Measurements from ENCODE around the gene PTPN6.
A peak's percentile ranks its signal among the peaks of the same experiment; 100 is the strongest.

The PTPN6 gene

GRCh38 chr12:6956021-6956727, 5.0 kb downstream of the PTPN6 start:
- DNase-seq (ENCODE audit: low spot score), result no peak

- DNase-seq (ENCODE audit: low spot score), result no peak
These were observed 6.1 kb downstream of the PTPN6 start for GRCh38 chr12:6957151-6957701.

- no peak for DNase-seq (ENCODE audit: low spot score)
These were observed 6.8 kb downstream of the PTPN6 start for GRCh38 chr12:6957741-6958608.

DNA sequence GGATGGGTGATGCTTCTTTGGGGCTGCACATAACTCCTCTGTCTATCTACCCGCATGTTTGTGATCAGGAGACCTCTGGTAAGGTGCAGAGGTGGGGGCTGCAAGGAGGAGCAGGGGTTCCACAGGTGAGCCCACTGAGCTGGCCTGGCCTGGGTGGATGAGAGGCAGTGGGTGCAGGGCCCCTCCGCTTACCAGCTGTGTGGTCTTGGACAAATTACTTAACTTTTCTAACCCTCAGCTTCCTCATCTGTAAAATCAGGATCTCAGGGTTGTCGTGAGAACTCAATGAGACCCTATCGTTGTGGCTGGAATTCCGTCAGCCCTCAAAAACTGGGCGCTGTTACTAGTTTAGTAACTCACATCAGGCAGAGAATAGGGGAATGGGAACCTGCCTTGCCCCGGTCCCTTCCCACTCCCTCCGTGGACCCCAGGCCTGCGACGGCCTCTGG, 7.5 kb downstream of the PTPN6 start:
- no peak for DNase-seq (ENCODE audit: low spot score)

DNA sequence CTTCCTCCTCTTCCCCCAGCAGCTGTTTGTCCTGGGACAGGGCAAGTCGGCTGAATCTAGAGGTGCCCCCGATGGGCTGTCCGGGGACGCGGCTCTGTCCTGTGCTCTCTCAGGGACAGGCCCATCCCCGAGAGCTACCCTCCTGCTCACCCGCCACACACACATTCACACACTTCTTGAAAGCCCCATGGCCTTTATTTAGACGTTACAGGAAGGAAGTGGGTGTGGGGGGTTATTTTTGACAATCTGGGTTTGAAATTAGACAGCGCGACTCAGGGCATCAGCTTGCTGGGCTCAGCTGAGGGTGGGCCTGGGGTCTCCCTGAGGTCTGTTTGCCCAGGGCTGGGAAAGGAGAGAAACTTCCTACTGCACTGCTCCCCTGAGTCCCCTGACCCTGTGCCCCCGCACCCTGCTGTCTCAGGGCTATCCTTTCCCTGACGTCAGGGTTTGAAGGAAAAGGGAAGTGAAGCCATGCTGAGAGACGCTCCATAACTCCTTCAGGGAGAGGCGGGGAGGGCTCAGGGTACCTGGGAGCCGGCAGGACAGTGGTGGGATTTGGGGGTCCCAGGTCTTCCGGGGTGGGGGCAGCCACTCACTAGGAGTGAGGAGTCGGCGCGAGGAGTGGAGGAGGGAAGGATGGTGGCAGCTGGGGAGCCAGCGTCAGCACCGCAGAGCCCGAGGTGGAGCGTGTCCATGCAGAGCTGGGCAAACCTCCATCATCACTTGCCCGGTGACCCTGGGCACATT, 8.1 kb downstream of the PTPN6 start:
- DNase-seq (ENCODE audit: low spot score), result no peak

GRCh38 chr12:6959805-6960592, 8.8 kb downstream of the PTPN6 start:
- no peak for DNase-seq (ENCODE audit: low spot score)

DNA sequence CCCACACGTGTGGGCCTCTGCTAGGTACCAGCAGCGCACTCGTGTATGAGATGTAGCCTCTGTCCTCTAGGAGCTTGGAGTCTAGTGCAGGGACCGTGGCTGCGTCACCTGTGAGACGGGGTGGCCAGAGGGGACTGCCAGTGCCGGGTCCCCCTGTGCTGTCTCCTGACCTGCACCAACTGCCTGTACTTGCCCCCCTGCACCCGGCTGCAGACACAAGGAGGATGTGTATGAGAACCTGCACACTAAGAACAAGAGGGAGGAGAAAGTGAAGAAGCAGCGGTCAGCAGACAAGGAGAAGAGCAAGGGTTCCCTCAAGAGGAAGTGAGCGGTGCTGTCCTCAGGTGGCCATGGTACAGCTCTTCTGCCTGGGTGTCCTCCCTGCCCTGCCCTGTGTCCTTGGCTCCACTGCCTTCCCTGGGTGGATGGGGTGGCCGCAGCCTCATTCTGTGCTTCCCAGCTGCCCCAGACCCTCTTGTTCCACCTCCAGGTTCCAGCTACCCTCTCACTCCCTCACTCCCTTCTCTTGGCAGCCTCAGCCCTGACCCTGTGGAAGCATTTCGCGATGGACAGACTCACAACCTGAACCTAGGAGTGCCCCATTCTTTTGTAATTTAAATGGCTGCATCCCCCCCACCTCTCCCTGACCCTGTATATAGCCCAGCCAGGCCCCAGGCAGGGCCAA, 9.6 kb downstream of the PTPN6 start:
- no peak for DNase-seq (ENCODE audit: low spot score)

- DNase-seq (ENCODE audit: low spot score), result no peak
These were observed 10.1 kb downstream of the PTPN6 start for GRCh38 chr12:6961278-6961694.

DNA sequence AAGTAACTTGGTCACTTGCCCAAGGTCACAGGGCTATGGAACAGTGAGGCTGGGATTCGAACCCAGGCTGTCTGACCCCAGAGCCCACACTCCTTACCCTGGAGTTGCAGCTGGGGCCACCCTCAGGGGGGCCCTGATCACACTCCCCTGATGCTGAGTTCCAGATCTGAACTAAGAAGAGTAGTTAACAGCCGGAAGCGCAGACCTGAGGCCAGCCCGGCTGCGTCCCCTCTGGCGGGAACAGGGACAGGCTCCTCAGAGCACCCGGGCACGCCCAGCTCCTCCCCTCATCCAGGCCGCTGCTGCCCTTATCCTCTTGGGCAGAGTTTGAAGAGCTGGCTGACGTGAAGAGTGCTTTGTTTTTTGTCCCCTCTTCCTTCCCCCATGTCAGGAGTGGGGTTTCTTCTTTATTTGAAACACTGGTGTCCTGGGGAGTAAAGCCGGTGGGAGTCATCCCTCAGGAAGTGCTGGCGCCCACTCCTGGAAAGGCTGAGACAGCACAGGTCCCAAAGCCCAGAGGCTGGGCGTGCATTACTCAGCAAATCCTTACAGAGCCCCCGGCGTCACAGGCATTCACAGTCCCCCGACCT, 10.6 kb downstream of the PTPN6 start:
- DNase-seq (ENCODE audit: low spot score), result no peak

GRCh38 chr12:6962285-6963015, 11.3 kb downstream of the PTPN6 start:
- DNase-seq (ENCODE audit: low spot score), result no peak

DNA sequence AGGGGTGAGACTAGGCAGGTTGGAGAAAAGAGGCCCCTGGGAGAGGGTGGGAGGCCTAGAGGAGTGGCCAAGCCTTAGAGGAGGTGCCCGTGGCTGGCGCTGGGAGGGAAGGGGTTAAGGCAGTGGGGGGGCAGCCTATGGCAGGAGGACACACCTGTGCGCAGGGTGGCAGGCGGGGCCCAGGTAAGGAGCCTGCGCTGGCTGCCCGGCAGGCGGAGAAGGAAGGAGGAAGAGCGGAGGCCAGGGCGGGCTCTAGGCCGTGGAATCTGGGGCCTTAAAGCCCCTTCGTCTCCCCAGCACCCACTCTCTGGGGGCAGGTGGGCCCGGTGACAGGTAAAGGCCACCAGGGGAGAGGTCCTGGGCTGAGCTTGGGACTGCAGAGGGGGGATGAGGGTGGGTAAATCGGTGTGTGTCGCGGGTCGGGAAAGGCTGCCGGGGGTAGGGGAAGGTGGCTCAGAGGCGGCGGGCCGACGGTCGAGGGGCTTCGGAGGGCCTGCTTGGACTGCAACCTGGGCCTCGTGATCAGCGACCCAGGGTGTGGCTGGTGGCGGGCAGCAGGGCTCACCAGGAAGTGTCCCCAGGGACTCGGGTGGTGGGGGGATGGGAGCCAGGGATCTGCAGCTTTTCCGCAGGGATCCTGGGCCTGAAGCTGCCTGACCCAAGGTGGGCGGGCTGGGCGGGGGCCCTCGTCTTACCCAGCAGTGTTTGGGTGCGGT, 12.0 kb downstream of the PTPN6 start:
- no peak for DNase-seq (ENCODE audit: low spot score)

- DNase-seq (ENCODE audit: low spot score), result no peak
These were observed 12.7 kb downstream of the PTPN6 start for GRCh38 chr12:6963791-6964413.

DNA sequence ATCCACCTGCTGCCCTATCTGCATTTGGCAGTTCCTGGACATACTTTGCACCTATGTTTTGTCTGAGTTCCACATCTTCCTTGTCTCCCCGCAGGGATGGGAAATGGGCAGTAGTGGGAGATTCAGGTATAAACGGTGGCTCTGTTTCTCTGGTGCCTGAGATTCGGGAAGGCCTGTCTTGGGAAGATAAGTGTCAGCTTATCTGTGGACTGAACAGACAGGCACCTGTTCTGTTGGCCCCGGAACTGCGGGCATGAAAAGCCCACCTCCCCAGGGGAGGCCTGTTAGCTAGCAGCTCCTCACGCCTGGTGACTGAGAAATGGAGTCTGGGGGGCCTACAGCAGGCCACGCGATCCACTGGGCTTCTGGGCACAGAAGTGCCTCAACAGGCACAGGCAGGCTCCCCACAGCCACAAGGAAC, 13.5 kb downstream of the PTPN6 start:
- DNase-seq (ENCODE audit: low spot score), result no peak

DNA sequence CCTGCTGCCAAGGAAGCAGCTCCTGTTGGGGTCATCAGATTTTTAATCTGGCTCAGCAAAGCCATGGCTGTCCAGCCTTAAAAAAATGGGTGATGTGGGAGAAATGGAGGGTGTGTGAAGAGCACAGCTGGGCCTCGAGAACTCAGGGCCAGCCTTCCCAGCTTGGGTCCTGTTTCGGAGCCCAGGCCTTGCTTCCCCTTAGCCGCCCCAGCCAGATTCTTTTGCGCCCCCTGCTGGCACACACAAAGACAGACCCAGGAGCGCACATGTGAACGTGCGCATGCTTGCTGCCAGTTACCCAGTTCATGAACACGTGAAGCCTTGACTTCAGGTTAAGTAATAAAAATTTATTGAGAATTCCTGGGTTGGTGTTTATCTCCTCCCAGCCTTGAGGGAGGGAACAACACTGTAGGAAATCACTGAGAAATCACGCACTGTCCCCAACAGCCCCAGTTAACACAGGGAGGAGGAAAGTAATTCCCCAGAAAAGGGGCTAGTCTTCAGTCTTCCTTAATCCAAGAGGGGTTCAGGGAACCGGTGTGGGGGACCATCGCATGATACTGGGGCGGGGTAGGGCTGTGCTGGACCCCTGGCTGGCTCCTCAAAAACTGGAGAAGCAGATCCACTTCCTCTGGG, 14.0 kb downstream of the PTPN6 start:
- DNase-seq (ENCODE audit: low spot score), result peak; percentile 89

- DNase-seq (ENCODE audit: low spot score), result no peak
These were observed 14.6 kb downstream of the PTPN6 start for GRCh38 chr12:6965714-6966113.

DNA sequence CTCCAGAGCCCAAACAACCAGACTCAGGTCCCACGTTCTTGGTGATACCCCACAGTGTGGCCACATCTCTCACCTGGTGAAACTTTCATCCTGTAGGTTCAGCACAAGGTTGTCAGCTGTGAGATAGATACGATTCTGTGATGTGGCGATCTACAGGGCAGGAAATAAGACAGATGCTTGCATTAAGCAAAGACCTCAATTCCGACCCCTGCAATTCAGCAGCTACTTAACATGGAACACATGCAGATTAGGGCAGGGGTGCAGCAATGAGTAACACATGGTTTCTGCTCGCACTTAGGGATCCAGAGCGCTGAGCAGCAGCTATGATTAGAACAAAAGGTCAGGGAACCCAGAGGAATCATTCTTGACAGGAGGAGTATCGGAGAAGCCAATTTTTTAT, 15.2 kb downstream of the PTPN6 start:
- peak; percentile 17 for DNase-seq (ENCODE audit: low spot score)

GRCh38 chr12:6967651-6968100, 16.5 kb downstream of the PTPN6 start:
- no peak for DNase-seq (ENCODE audit: low spot score)

- no peak for DNase-seq (ENCODE audit: low spot score)
These were observed 17.3 kb downstream of the PTPN6 start for GRCh38 chr12:6968426-6968825.
